ENCODE results near the gene TANC1. TPM values are rescaled to one million over a fixed set of nuclear protein-coding genes. Genes with fewer than 3 reads are reported as not detected.

The TANC1 gene
- total RNA-seq, 8 experiments from 2014 or later = 2.8 to 47.3 (median 6.9) TPM

- Histone ChIP-seq H3K4me3 (no peak overlapping the region), H3K4me1 (replicated peaks in 1 of 2) (peaks cover 11 to 12% of the 10 kb centered on the region in 2 donors), H3K27ac (no peak overlapping the region)
- 80 to 100% (median 100%) methylated on average over 1 to 6 of the region's 6 CpGs for WGBS, 10 experiments
- in situ Hi-C loops (cut with MboI; ENCODE audit: low pct_unique_long_range_greater_than_20kb in 2 of 9, low sequenced_read_pairs in 9 of 9, unreplicated experiment in 9 of 9) = loop anchor here in 3 of 9 experiments (25.0 kb wide), 1 partner anchor 205 kb away; no protein-coding TSS in a partner anchor
- no peak for ATAC-seq (replicated peaks in 6 of 8)
Measured at GRCh38 chr2:159116922-159117321, 148.5 kb downstream of the TANC1 start.

GRCh38 chr2:159117658-159118057 is 149.2 kb downstream of the TANC1 start:
- in situ Hi-C loops (cut with MboI; ENCODE audit: low pct_unique_long_range_greater_than_20kb in 2 of 9, low sequenced_read_pairs in 9 of 9, unreplicated experiment in 9 of 9) = loop anchor here in 3 of 9 experiments (25.0 kb wide), 1 partner anchor 205 kb away; no protein-coding TSS in a partner anchor
- peaks cover 11 to 12% of the 10 kb centered on the region in 2 donors for H3K4me1 ChIP-seq (replicated peaks in 1 of 2)
- no peak overlapping the region for H3K27ac ChIP-seq
- no peak for ATAC-seq (replicated peaks in 6 of 8)
- WGBS, 10 experiments = 90 to 100% (median 100%) methylated on average over 1 to 3 of the region's 4 CpGs; no CpG with 5 or more reads in 3 of the 10 experiments
- H3K4me3 ChIP-seq = no peak overlapping the region

GRCh38 chr2:159118115-159118858 is 149.8 kb downstream of the TANC1 start:
- H3K4me1 ChIP-seq (replicated peaks in 1 of 2) = peaks cover 11 to 12% of the 10 kb centered on the region in 2 donors
- peak; percentile 88 to 99 (median 96) for ATAC-seq (replicated peaks in 6 of 8)
- H3K27ac ChIP-seq = no peak overlapping the region
- 0 to 86% (median 35%) methylated on average over 1 to 9 of the region's 11 CpGs for WGBS, 10 experiments
- H3K4me3 ChIP-seq = no peak overlapping the region
- in situ Hi-C loops (cut with MboI; ENCODE audit: low pct_unique_long_range_greater_than_20kb in 2 of 9, low sequenced_read_pairs in 9 of 9, unreplicated experiment in 9 of 9) = loop anchor here in 3 of 9 experiments (25.0 kb wide), 1 partner anchor 206 kb away; no protein-coding TSS in a partner anchor

- in situ Hi-C loops (cut with MboI; ENCODE audit: low pct_unique_long_range_greater_than_20kb in 2 of 9, low sequenced_read_pairs in 9 of 9, unreplicated experiment in 9 of 9) = loop anchor here in 3 of 9 experiments (25.0 kb wide), 1 partner anchor 207 kb away; no protein-coding TSS in a partner anchor
- no peak overlapping the region for H3K27ac ChIP-seq
- no peak for ATAC-seq (replicated peaks in 6 of 8)
- H3K4me1 ChIP-seq (replicated peaks in 1 of 2) = peaks cover 11 to 12% of the 10 kb centered on the region in 2 donors
- no peak overlapping the region for H3K4me3 ChIP-seq
- 58 to 100% (median 92%) methylated on average over 1 to 2 of the region's 2 CpGs; no CpG with 5 or more reads in 3 of the 10 experiments for WGBS, 10 experiments
Measured at GRCh38 chr2:159118859-159119500, 150.5 kb downstream of the TANC1 start.

- H3K27ac ChIP-seq = peak overlapping the region in 1 of 2 donors; percentile 44
- in situ Hi-C loops (cut with MboI; ENCODE audit: low pct_unique_long_range_greater_than_20kb in 2 of 9, low sequenced_read_pairs in 9 of 9, unreplicated experiment in 9 of 9) = loop anchor here in 4 of 9 experiments (10.0 to 25.0 kb wide), 2 partner anchors 207 to 215 kb away; no protein-coding TSS in a partner anchor
- peak in 5 of 8 experiments; percentile 41 to 75 (median 52) for ATAC-seq (replicated peaks in 6 of 8)
- peaks cover 17 to 18% of the 10 kb centered on the region in 2 donors for H3K4me1 ChIP-seq (replicated peaks in 1 of 2)
- 82 to 100% (median 92%) methylated on average over 1 to 5 of the region's 8 CpGs; no CpG with 5 or more reads in 3 of the 10 experiments for WGBS, 10 experiments
- H3K4me3 ChIP-seq = no peak overlapping the region
Measured at GRCh38 chr2:159119652-159120257, 151.3 kb downstream of the TANC1 start.

- Histone ChIP-seq H3K4me3 (no peak overlapping the region), H3K27ac (no peak overlapping the region), H3K4me1 (replicated peaks in 1 of 2) (peaks cover 14 to 25% of the 10 kb centered on the region in 2 donors)
- WGBS, 10 experiments = 60 to 93% (median 80%) methylated on average over 1 to 7 of the region's 9 CpGs; no CpG with 5 or more reads in 4 of the 10 experiments
- ATAC-seq (replicated peaks in 6 of 8) = no peak
- in situ Hi-C loops (cut with MboI; ENCODE audit: low pct_unique_long_range_greater_than_20kb in 2 of 9, low sequenced_read_pairs in 9 of 9, unreplicated experiment in 9 of 9) = loop anchor here in 4 of 9 experiments (10.0 to 25.0 kb wide), 2 partner anchors 211 to 219 kb away; no protein-coding TSS in a partner anchor
Measured at GRCh38 chr2:159123786-159124185, 155.3 kb downstream of the TANC1 start.

GRCh38 chr2:159124441-159124911 is 156.0 kb downstream of the TANC1 start:
- Histone ChIP-seq H3K4me1 (replicated peaks in 1 of 2) (peaks cover 13 to 26% of the 10 kb centered on the region in 2 donors), H3K4me3 (no peak overlapping the region), H3K27ac (peak overlapping the region in 1 of 2 donors; percentile 26)
- 0 to 85% (median 40%) methylated on average over 1 to 5 of the region's 5 CpGs; no CpG with 5 or more reads in 3 of the 10 experiments for WGBS, 10 experiments
- ATAC-seq (replicated peaks in 6 of 8) = peak; percentile 67 to 90 (median 82)
- in situ Hi-C loops (cut with MboI; ENCODE audit: low pct_unique_long_range_greater_than_20kb in 2 of 9, low sequenced_read_pairs in 9 of 9, unreplicated experiment in 9 of 9) = loop anchor here in 4 of 9 experiments (10.0 to 25.0 kb wide), 2 partner anchors 212 to 220 kb away; no protein-coding TSS in a partner anchor

- in situ Hi-C loops (cut with MboI; ENCODE audit: low pct_unique_long_range_greater_than_20kb in 2 of 9, low sequenced_read_pairs in 9 of 9, unreplicated experiment in 9 of 9) = loop anchor here in 4 of 9 experiments (10.0 to 25.0 kb wide), 2 partner anchors 213 to 220 kb away; no protein-coding TSS in a partner anchor
- Histone ChIP-seq H3K4me1 (replicated peaks in 1 of 2) (peaks cover 9 to 26% of the 10 kb centered on the region in 2 donors), H3K27ac (no peak overlapping the region), H3K4me3 (no peak overlapping the region)
- ATAC-seq (replicated peaks in 6 of 8) = peak in 7 of 8 experiments; percentile 42 to 82 (median 66)
- WGBS, 10 experiments = 61 to 100% (median 83%) methylated on average over 1 to 2 of the region's 3 CpGs; no CpG with 5 or more reads in 3 of the 10 experiments
Measured at GRCh38 chr2:159124931-159125467, 156.6 kb downstream of the TANC1 start.

- ATAC-seq (replicated peaks in 6 of 8) = no peak
- in situ Hi-C loops (cut with MboI; ENCODE audit: low pct_unique_long_range_greater_than_20kb in 2 of 9, low sequenced_read_pairs in 9 of 9, unreplicated experiment in 9 of 9) = loop anchor here in 1 of 9 experiments (10.0 kb wide), 1 partner anchor 221 kb away; no protein-coding TSS in a partner anchor
- H3K4me1 ChIP-seq (replicated peaks in 1 of 2) = peaks cover 9 to 26% of the 10 kb centered on the region in 2 donors
- no peak overlapping the region for H3K27ac ChIP-seq
- WGBS, 10 experiments = 80 to 100% (median 100%) methylated on average over 1 to 4 of the region's 4 CpGs; no CpG with 5 or more reads in 2 of the 10 experiments
- no peak overlapping the region for H3K4me3 ChIP-seq
Measured at GRCh38 chr2:159125858-159126257, 157.4 kb downstream of the TANC1 start.

GRCh38 chr2:159126432-159127022 is 158.1 kb downstream of the TANC1 start:
- peak in 3 of 8 experiments; percentile 7 to 52 (median 47) for ATAC-seq (replicated peaks in 6 of 8)
- Histone ChIP-seq H3K27ac (no peak overlapping the region), H3K4me3 (no peak overlapping the region), H3K4me1 (replicated peaks in 1 of 2) (peaks cover 9 to 26% of the 10 kb centered on the region in 2 donors)
- 0 to 100% (median 93%) methylated on average over 2 of the region's 2 CpGs; no CpG with 5 or more reads in 1 of the 10 experiments for WGBS, 10 experiments
- in situ Hi-C loops (cut with MboI; ENCODE audit: low pct_unique_long_range_greater_than_20kb in 2 of 9, low sequenced_read_pairs in 9 of 9, unreplicated experiment in 9 of 9) = loop anchor here in 1 of 9 experiments (10.0 kb wide), 1 partner anchor 222 kb away; no protein-coding TSS in a partner anchor

- Histone ChIP-seq H3K4me3 (no peak overlapping the region), H3K27ac (no peak overlapping the region), H3K4me1 (replicated peaks in 1 of 2) (peaks cover 9 to 26% of the 10 kb centered on the region in 2 donors)
- WGBS, 10 experiments = 80 to 100% (median 100%) methylated on average over 1 of the region's 1 CpG; no CpG with 5 or more reads in 7 of the 10 experiments
- no peak for ATAC-seq (replicated peaks in 6 of 8)
- in situ Hi-C loops (cut with MboI; ENCODE audit: low pct_unique_long_range_greater_than_20kb in 2 of 9, low sequenced_read_pairs in 9 of 9, unreplicated experiment in 9 of 9) = loop anchor here in 1 of 9 experiments (10.0 kb wide), 1 partner anchor 223 kb away; no protein-coding TSS in a partner anchor
Measured at GRCh38 chr2:159128191-159128590, 159.8 kb downstream of the TANC1 start.
